HepG2 (cell line): ENCODE measurements around the gene B4GALT5. TPM values are rescaled to one million over a fixed set of nuclear protein-coding genes. Genes with fewer than 3 reads are reported as not detected.
A peak's percentile ranks its signal among the peaks of the same experiment; 100 is the strongest.

Experiments used
- ATAC-seq: fragments of 200-7000 bp; cut with Tn5 transposase; 3 replicates; pipeline ENCODE4 v1.9.1; 2020; ENCODE audit warnings: mild to moderate bottlenecking, moderate library complexity
- BruUV-seq: library from RNA; stranded (reverse); fragments of 400-500 nt; replicated peaks from 2 replicates; lab custom pipeline; 2021; lab: Mats Ljungman, UMichigan
- CTCF ChIA-PET: fragments of 300-600 bp; formaldehyde crosslinking; extraction: SDS; loops from one replicate; lab custom pipeline; 2021; ENCODE audit warnings: low total read pairs, inconsistent platforms, low intra/inter-chr PET ratio; lab: Yijun Ruan, JAX
- POLR2A ChIA-PET: fragments of 350-600 bp; sonication (Branson Sonifier 250); formaldehyde crosslinking; loops from one replicate; lab custom pipeline; 2020; ENCODE audit warnings: antibody characterized with exemption, inconsistent platforms; lab: Yijun Ruan, JAX
- DNase-seq: peaks from one replicate; pipeline ENCODE4 v3.0.0-alpha.2; 2015; ENCODE audit warnings: low spot score
- FAIRE-seq: peaks from 3 replicates; lab custom pipeline; 2011; peaks lifted over from hg19 to GRCh38; lab: Jason Lieb, UNC
- H2AFZ ChIP-seq: one replicate; pipeline ENCODE4 v1.6.1; 2011; ENCODE audit warnings: low read length, inconsistent platforms
- H3K27ac ChIP-seq: fragments of 300-600 bp; 3 replicates; pipeline ENCODE4 v1.8.0; 2011; ENCODE audit warnings: mixed run types, mild to moderate bottlenecking, mixed read lengths, low read length, inconsistent platforms; ENCODE audit not compliant: insufficient read depth; ENCODE audit errors: extremely low read length
- H3K27me3 ChIP-seq, 2 experiments: fragments of 200-600 bp in 1 of 2; 2 replicates in 1 of 2; 3 replicates in 1 of 2; pipeline versions ENCODE4 v1.6.0 to v1.8.0; 2011; ENCODE audit warnings: low read length in 2 of 2, mild to moderate bottlenecking in 2 of 2, moderate library complexity in 2 of 2, inconsistent platforms in 1 of 2; ENCODE audit not compliant: insufficient read depth in 2 of 2, control insufficient read depth in 1 of 2
- H3K36me3 ChIP-seq, 2 experiments: fragments of 200-600 bp in 1 of 2; replicated peaks in 1 of 2; 2 replicates in 1 of 2; 3 replicates in 1 of 2; pipeline versions ENCODE4 v1.5.1 to v1.8.0; 2011; ENCODE audit warnings: low read length in 2 of 2, inconsistent platforms in 1 of 2; ENCODE audit not compliant: insufficient read depth in 2 of 2, control insufficient read depth in 1 of 2
- H3K4me1 ChIP-seq: 2 replicates; pipeline ENCODE4 v1.5.1; 2012; ENCODE audit warnings: low read length, inconsistent platforms; ENCODE audit not compliant: insufficient read depth
- H3K4me2 ChIP-seq: 2 replicates; pipeline ENCODE4 v1.6.0; 2011; ENCODE audit warnings: low read depth, low read length, inconsistent platforms
- H3K4me3 ChIP-seq, 3 experiments: fragments of 200-600 bp in 1 of 3; sonication (generic), shearing (Covaris generic) in 1 of 3; replicated peaks in 1 of 3; 2 replicates each; pipeline ENCODE4 v1.5.1; 2011 to 2016; ENCODE audit warnings: low read length in 3 of 3, inconsistent platforms in 2 of 3, low read depth in 2 of 3, mild to moderate bottlenecking in 2 of 3, control low read depth in 1 of 3, mixed read lengths in 1 of 3; ENCODE audit not compliant: insufficient read depth in 1 of 3
- H3K79me2 ChIP-seq: one replicate; pipeline ENCODE4 v1.6.1; 2011; ENCODE audit warnings: low read length, inconsistent platforms; ENCODE audit not compliant: insufficient read depth
- H3K9ac ChIP-seq: 2 replicates; pipeline ENCODE4 v1.6.0; 2011; ENCODE audit warnings: mild to moderate bottlenecking, low read depth, low read length, inconsistent platforms; ENCODE audit not compliant: insufficient read depth
- H3K9me3 ChIP-seq: 2 replicates; pipeline ENCODE4 v1.5.1; 2012; ENCODE audit warnings: mild to moderate bottlenecking, low read length
- H4K20me1 ChIP-seq: 2 replicates; pipeline ENCODE4 v1.6.0; 2011; ENCODE audit warnings: inconsistent platforms, mild to moderate bottlenecking, low read length, moderate library complexity; ENCODE audit not compliant: insufficient read depth
- EHMT2 ChIP-seq: fragments of 200-600 bp; sonication (generic); IDR thresholded peaks from 2 replicates; pipeline ENCODE4 v1.7.0; 2017; ENCODE audit warnings: antibody characterized with exemption, low read depth, low read length, borderline replicate concordance
- HNF4A ChIP-seq: sonication (generic); formaldehyde crosslinking; IDR thresholded peaks from 2 replicates; pipeline ENCODE4 v1.4.0; 2020; ENCODE audit warnings: missing genetic modification reagents
- HOXA3 ChIP-seq: sonication (generic); formaldehyde crosslinking; IDR thresholded peaks from 2 replicates; pipeline ENCODE4 v1.5.0; 2020; ENCODE audit warnings: missing genetic modification reagents
- IRX3 ChIP-seq: sonication (generic); formaldehyde crosslinking; IDR thresholded peaks from 2 replicates; pipeline ENCODE4 v1.8.1; 2023; ENCODE audit warnings: mild to moderate bottlenecking, low read depth, missing genetic modification reagents, borderline replicate concordance
- MNT ChIP-seq: fragments of 450-650 bp; IDR thresholded peaks from 2 replicates; pipeline ENCODE4 v1.6.1; 2016
- NBN ChIP-seq: fragments of 450-650 bp; conservative IDR thresholded peaks from 2 replicates; pipeline ENCODE4 v1.6.1; 2017
- RARG ChIP-seq: sonication (generic); formaldehyde crosslinking; IDR thresholded peaks from 2 replicates; pipeline ENCODE4 v1.4.0; 2020; ENCODE audit warnings: low read depth, mild to moderate bottlenecking, missing genetic modification reagents
- ZFX ChIP-seq: sonication (generic); formaldehyde crosslinking; IDR thresholded peaks from 2 replicates; pipeline ENCODE4 v1.4.0; 2020; ENCODE audit warnings: mild to moderate bottlenecking, low read depth, missing genetic modification reagents, moderate library complexity
- ZFYVE20 ChIP-seq: sonication (generic); formaldehyde crosslinking; IDR thresholded peaks from 2 replicates; pipeline ENCODE4 v1.8.0; 2023; ENCODE audit warnings: low read depth, mild to moderate bottlenecking, moderate library complexity, missing genetic modification reagents, borderline replicate concordance
- ZNF205 ChIP-seq: IDR thresholded peaks from 2 replicates; pipeline ENCODE4 v1.6.1; 2018; ENCODE audit warnings: missing biosample characterization, missing genetic modification reagents
- ZNF256 ChIP-seq: sonication (generic); formaldehyde crosslinking; conservative IDR thresholded peaks from 2 replicates; pipeline ENCODE4 v1.4.0; 2020; ENCODE audit warnings: missing genetic modification reagents
- ZNF367 ChIP-seq: sonication (generic); formaldehyde crosslinking; IDR thresholded peaks from 2 replicates; pipeline ENCODE4 v1.4.0; 2020; ENCODE audit warnings: missing genetic modification reagents, borderline replicate concordance
- ZNF501 ChIP-seq: sonication (generic); formaldehyde crosslinking; IDR thresholded peaks from 2 replicates; pipeline ENCODE4 v1.5.1; 2020; ENCODE audit warnings: mild to moderate bottlenecking, moderate library complexity, missing genetic modification reagents
- ZSCAN31 ChIP-seq: sonication (generic); formaldehyde crosslinking; IDR thresholded peaks from 2 replicates; pipeline ENCODE4 v1.5.0; 2020; ENCODE audit warnings: low read depth, mild to moderate bottlenecking, missing genetic modification reagents
- WGBS: methylation state at CpG from one replicate; pipeline ENCODE4 v1.1.6; 2017; ENCODE audit warnings: low lambda C conversion rate; 5-methylcytosine and 5-hydroxymethylcytosine counted together
- in situ Hi-C: cut with HindIII; loops from 2 replicates; pipeline ENCODE4 v1.10.0; 2017; ENCODE audit warnings: low pct_unique_long_range_greater_than_20kb; ENCODE audit not compliant: extremely low pct_ligation_motif_present
- intact Hi-C: fragments of 100-400 bp; cut with micrococcal nuclease; formaldehyde crosslinking; loops from one replicate; pipeline ENCODE4 v1.10.0; 2022; ENCODE audit not compliant: unreplicated experiment
- polyA plus RNA-seq, 8 experiments: library from polyadenylated mRNA; depleted of rRNA in 3 of 8; stranded (reverse) in 7 of 8; unstranded in 1 of 8; fragments of >200 nt; fragmentation: Illumina TruSeq in 4 of 8; extraction: Trizol in 4 of 8; gene quantifications; 2 replicates each; pipeline versions ENCODE4 v1.2.1 to v1.2.3, GENCODE V29; 2011 to 2016; ENCODE audit warnings: low read depth in 4 of 8, missing spikeins in 1 of 8, mixed read lengths in 1 of 8; ENCODE audit not compliant: insufficient read depth in 1 of 8
- total RNA-seq, 5 experiments: library from RNA; depleted of rRNA; stranded (reverse); fragments of >200 nt; fragmentation: Illumina TruSeq; extraction: Trizol; gene quantifications; 2 replicates each; pipeline ENCODE4 v1.2.3, GENCODE V29; 2016; ENCODE audit warnings: low read depth in 1 of 5
- TF ChIP-seq, protein P1 (sequence below): sonication (generic); formaldehyde crosslinking; IDR thresholded peaks from 2 replicates; pipeline ENCODE4 v1.5.1; 2020; ENCODE audit warnings: mild to moderate bottlenecking, moderate library complexity, missing genetic modification reagents
- TF ChIP-seq, protein P2 (sequence below): sonication (generic); formaldehyde crosslinking; IDR thresholded peaks from 2 replicates; pipeline ENCODE4 v1.4.0; 2020; ENCODE audit warnings: missing genetic modification reagents, borderline replicate concordance
- TF ChIP-seq, protein P3 (sequence below): sonication (generic); formaldehyde crosslinking; IDR thresholded peaks from 2 replicates; pipeline ENCODE4 v1.5.0; 2020; ENCODE audit warnings: mild to moderate bottlenecking, missing genetic modification reagents

Gene B4GALT5
- total and polyA plus RNA-seq, 2 of the 13 experiments (the other 11 are each of a cell fraction or from before 2014, with no cell fraction given), result 27.3 to 30.9 TPM

DNA sequence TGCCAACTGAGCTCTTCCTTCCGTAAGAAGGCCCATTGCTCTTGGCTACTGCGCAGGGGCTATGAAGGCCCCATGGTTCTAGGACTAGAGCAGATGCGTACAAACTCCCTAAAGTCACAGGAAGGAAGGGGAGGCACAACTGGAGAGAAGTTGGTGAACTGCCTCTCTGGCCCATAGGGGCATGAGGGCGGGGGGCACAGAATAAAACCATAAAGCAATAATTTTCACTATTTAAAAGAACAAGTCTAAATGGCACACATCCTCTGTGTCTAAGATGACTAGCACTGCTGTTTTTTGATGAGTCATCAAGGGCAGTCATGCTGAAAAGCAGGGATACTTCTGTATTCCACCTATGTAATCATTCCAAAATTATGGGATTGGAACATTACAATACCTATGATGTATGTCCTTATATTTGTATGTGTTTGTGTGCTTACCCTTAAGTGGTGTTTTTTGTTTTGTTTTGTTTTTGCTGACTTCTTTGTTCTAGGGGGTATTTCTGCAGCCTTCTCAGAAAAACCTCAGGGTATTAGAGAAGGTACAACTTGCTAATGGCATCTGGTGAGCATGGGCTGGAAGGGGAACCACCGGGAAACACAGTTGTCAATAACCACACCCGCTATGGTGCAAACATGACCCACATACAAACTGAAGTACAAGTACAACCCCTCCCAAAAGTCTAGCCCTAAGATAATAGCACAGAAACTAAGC is 36.9 kb downstream of the B4GALT5 start:
- intact Hi-C loops, result no loop called here
- ChIA-PET CTCF (no interaction called here), POLR2A (interaction anchor here (1.8 to 2.4 kb wide), 3 partner anchors 15 to 99 kb away, joined by 9 to 35 read pairs (median 9); no protein-coding TSS in a partner anchor)
- no peak for FAIRE-seq
- H4K20me1 ChIP-seq, result 0 out of 2 replicates have a peak, but pooled peaks cover 3% of the 10 kb centered on the region
- no peak for ATAC-seq
- in situ Hi-C loops, result no loop called here
- no peaks in the 10 kb centered on the region for H3K9me3 ChIP-seq
- peak overlapping the region; percentile 98 for H3K4me2 ChIP-seq
- no peak overlapping the region for H2AFZ ChIP-seq
- H3K4me1 ChIP-seq, result peaks cover 96% of the 10 kb centered on the region
- peak overlapping the region; percentile 78 for H3K9ac ChIP-seq
- no peaks in the 10 kb centered on the region; a peak in 1 of 5 replicates for H3K36me3 ChIP-seq
- peak overlapping the region in 1 of 3 experiments; percentile 6; a peak in 1 of 6 replicates for H3K4me3 ChIP-seq
- peak; percentile 50 for DNase-seq
- WGBS, result 76% methylated on average over 6 of the region's 6 CpGs
- no TSS peak for BruUV-seq
- H3K27me3 ChIP-seq, result no peaks in the 10 kb centered on the region
- peak overlapping the region; percentile 93 for H3K27ac ChIP-seq
- peaks cover 91% of the 10 kb centered on the region for H3K79me2 ChIP-seq
- no peak for TF ChIP-seq IRX3 (CRISPR knock-in tag)
- TF ChIP-seq ZFX (CRISPR knock-in tag), result 0 out of 2 replicates have a peak, but pooled peaks have one; percentile 33
- TF ChIP-seq, protein P1, sequence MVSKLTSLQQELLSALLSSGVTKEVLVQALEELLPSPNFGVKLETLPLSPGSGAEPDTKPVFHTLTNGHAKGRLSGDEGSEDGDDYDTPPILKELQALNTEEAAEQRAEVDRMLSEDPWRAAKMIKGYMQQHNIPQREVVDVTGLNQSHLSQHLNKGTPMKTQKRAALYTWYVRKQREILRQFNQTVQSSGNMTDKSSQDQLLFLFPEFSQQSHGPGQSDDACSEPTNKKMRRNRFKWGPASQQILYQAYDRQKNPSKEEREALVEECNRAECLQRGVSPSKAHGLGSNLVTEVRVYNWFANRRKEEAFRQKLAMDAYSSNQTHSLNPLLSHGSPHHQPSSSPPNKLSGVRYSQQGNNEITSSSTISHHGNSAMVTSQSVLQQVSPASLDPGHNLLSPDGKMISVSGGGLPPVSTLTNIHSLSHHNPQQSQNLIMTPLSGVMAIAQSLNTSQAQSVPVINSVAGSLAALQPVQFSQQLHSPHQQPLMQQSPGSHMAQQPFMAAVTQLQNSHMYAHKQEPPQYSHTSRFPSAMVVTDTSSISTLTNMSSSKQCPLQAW (CRISPR knock-in tag), result no peak
- TF ChIP-seq NBN, result no peak
- TF ChIP-seq EHMT2, result no peak
- TF ChIP-seq ZNF501 (CRISPR knock-in tag), result no peak
- TF ChIP-seq ZNF367, result no peak
- no peak for TF ChIP-seq ZSCAN31 (CRISPR knock-in tag)
- TF ChIP-seq ZNF256 (CRISPR knock-in tag), result no peak
- no peak for TF ChIP-seq ZFYVE20
- TF ChIP-seq, protein P2, sequence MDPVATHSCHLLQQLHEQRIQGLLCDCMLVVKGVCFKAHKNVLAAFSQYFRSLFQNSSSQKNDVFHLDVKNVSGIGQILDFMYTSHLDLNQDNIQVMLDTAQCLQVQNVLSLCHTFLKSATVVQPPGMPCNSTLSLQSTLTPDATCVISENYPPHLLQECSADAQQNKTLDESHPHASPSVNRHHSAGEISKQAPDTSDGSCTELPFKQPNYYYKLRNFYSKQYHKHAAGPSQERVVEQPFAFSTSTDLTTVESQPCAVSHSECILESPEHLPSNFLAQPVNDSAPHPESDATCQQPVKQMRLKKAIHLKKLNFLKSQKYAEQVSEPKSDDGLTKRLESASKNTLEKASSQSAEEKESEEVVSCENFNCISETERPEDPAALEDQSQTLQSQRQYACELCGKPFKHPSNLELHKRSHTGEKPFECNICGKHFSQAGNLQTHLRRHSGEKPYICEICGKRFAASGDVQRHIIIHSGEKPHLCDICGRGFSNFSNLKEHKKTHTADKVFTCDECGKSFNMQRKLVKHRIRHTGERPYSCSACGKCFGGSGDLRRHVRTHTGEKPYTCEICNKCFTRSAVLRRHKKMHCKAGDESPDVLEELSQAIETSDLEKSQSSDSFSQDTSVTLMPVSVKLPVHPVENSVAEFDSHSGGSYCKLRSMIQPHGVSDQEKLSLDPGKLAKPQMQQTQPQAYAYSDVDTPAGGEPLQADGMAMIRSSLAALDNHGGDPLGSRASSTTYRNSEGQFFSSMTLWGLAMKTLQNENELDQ (CRISPR knock-in tag), result no peak
- TF ChIP-seq, protein P3, sequence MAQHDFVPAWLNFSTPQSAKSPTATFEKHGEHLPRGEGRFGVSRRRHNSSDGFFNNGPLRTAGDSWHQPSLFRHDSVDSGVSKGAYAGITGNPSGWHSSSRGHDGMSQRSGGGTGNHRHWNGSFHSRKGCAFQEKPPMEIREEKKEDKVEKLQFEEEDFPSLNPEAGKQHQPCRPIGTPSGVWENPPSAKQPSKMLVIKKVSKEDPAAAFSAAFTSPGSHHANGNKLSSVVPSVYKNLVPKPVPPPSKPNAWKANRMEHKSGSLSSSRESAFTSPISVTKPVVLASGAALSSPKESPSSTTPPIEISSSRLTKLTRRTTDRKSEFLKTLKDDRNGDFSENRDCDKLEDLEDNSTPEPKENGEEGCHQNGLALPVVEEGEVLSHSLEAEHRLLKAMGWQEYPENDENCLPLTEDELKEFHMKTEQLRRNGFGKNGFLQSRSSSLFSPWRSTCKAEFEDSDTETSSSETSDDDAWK, result no peak
- no peak for TF ChIP-seq RARG (CRISPR knock-in tag)
- no peak for TF ChIP-seq HOXA3 (CRISPR knock-in tag)
- no peak for TF ChIP-seq HNF4A (CRISPR knock-in tag)
- TF ChIP-seq ZNF205, result no peak
- no peak for TF ChIP-seq MNT
